ENCODE measurements around the gene SP3.

SP3 gene

GRCh38 chr2:173884025-173884802 is 81.0 kb downstream of the SP3 start:
- DNase-seq = peak; percentile 46

- no peak for DNase-seq
These were observed 83.3 kb downstream of the SP3 start for GRCh38 chr2:173881886-173882285.

- no peak for DNase-seq
These were observed 83.7 kb downstream of the SP3 start for GRCh38 chr2:173881461-173881860.

- no peak for DNase-seq
These were observed 84.6 kb downstream of the SP3 start for GRCh38 chr2:173880561-173880960.

- DNase-seq = no peak
These were observed 88.2 kb downstream of the SP3 start for GRCh38 chr2:173876833-173877413.

- DNase-seq = no peak
These were observed 90.3 kb downstream of the SP3 start for GRCh38 chr2:173874894-173875237.

GRCh38 chr2:173874003-173874893 is 90.9 kb downstream of the SP3 start:
- no peak for DNase-seq

- DNase-seq = no peak
These were observed 92.5 kb downstream of the SP3 start for GRCh38 chr2:173872714-173873113.

- no peak for DNase-seq
These were observed 95.6 kb downstream of the SP3 start for GRCh38 chr2:173869244-173870229.

- no peak for DNase-seq
These were observed 96.8 kb downstream of the SP3 start for GRCh38 chr2:173868406-173868805.

- DNase-seq = no peak
These were observed 98.1 kb downstream of the SP3 start for GRCh38 chr2:173866874-173867618.

- no peak for DNase-seq
These were observed 99.0 kb downstream of the SP3 start for GRCh38 chr2:173865971-173866873.

- DNase-seq = no peak
These were observed 102.5 kb downstream of the SP3 start for GRCh38 chr2:173862612-173863217.

- DNase-seq = no peak
These were observed 104.6 kb downstream of the SP3 start for GRCh38 chr2:173860566-173860965.

- DNase-seq = no peak
These were observed 105.1 kb downstream of the SP3 start for GRCh38 chr2:173860082-173860481.

- DNase-seq = no peak
These were observed 106.9 kb downstream of the SP3 start for GRCh38 chr2:173858291-173858731.
